Left hindlimb (tissue), 1 donor: ENCODE data around the gene ZSWIM4.

Source experiments
- DNase-seq: peaks from one replicate; pipeline ENCODE4 v3.0.0-alpha.2; 2018

ZSWIM4 gene

DNA sequence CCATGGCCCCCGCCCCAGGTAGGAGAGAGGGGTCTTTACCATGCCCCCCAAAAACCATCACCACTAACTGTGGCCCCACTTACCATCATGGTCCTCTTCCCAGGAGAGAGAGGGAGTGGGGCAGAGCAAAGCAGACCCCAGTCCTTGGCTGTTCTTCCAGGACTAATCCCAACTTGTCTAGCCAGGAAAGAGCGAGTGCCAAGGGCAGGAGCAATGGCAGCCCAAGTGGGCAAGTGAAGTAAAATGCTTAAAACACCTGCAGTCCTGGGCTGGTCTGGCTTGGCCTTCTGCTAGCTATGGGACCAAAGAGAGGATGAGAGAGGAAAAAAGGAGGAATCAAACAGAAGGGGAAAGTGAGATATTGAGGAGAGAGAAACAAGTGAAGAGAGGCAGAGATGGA is 17.9 kb downstream of the ZSWIM4 start:
- no peak for DNase-seq

DNA sequence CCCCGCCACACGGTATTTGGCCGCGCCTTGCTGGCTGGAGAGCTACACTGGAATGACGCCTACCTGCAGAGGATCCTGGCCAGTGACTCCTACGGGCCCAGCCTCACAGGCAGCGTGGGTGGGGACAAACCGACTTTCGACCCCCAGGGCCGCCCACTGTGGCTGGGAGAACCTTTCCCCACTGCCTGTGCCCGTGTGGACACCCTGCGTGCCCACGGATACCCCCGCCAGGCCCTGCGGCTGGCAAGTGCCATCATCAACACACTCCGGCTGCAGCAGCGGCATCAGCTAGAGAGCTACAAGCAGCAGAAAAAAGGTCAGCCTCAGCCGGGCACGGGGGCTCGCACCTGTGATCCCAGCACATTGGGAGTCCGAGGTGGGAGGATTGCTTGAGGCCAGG is 19.3 kb downstream of the ZSWIM4 start:
- DNase-seq = no peak

DNA sequence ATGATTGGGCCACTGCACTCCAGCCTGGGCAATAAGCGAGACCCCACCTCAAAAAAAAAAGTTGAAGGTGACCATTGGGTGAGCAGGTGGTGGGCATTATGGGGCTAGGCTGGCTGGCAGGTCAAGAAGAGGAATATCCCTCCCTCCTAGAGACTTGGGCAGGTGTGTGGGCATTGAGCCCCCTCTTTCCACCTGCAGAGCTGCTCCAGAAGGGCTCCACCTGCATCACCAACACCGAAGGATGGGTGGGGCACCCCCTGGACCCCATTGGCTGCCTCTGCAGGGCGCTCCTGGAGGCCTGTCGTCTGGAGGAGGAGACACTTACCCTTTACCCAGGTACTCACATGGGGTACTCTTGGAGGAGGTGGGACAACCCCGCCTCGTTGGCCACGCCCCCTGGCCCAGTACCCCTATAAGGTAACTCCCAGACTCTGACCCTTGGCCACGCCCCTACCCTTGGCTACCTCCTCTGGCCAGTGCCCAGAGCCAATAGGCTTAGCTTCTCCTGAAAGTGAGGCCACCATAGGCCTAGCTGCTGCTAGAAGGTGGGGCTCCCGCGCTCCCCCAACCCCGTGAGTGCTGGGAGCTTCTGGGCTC is 21.9 kb downstream of the ZSWIM4 start:
- DNase-seq = no peak

DNA sequence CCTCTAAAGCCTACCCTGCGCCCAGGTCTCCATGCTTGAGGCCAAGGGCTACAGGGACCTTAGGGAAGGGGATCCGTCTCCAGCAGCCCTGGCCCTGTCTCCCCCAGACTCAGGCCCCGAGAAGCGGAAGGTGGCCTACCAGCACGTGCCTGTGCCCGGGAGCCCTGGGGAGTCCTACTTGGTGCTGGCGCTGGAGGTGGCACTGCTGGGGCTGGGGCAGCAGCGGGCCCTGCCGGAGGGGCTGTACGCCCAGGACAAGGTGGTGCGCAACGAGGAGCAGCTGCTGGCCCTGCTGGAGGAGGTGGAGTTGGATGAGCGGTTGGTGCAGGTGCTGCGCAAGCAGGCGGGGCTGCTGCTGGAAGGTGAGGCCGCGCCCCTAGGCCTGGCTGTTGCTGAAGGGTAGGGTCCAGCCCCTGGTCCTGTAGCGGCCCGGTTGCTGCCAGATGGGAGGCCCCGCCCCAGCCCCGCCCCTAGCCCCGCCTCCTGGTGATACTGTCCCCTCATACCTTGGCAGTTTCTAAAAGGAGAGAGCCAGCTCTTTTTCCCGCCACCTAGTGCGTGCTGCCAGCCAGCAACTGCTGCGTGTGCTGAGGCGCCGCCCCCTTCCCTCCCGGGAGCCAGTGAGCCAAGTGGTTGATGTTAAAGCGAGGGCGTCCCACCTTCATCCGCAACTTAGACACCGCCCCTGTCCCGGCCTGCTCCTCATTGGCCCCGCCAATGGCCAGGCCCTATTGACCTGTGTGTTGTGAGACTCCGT is 22.6 kb downstream of the ZSWIM4 start:
- DNase-seq = no peak

DNA sequence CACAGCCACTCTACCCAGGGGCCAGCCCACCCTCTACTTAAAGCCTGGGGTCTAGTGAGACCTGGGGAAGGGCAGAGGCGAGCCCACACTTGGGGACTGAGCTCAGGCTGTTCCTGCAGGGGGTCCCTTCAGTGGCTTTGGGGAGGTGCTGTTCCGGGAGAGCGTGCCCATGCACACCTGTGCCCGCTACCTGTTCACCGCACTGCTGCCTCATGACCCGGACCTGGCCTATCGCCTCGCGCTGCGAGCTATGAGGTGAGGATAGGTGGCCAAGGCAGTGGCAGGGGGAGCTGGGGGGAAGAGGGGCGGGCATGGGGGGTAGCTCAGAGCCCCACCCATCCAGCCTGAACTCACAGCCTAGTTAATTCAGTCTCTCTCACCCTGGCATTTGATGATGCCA is 24.0 kb downstream of the ZSWIM4 start:
- DNase-seq = no peak

DNA sequence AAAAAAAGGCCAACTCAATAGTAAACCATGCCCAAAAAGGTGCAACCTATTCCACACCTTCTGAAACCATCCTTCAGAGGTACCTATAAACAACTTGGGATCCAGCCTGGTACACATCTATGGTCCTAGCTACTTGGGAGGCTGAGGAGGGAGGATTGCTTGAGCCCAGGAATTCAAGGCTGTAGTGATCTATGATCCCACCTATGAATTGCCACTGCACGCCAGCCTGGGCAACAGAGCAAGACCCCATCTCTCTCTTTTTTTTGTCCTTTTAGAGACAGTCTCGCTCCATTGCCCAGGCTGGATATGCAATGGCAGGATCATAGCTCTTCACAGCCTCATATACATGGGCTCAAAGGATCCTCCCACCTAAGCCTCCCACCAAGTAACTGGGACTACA is 26.0 kb downstream of the ZSWIM4 start:
- no peak for DNase-seq

DNA sequence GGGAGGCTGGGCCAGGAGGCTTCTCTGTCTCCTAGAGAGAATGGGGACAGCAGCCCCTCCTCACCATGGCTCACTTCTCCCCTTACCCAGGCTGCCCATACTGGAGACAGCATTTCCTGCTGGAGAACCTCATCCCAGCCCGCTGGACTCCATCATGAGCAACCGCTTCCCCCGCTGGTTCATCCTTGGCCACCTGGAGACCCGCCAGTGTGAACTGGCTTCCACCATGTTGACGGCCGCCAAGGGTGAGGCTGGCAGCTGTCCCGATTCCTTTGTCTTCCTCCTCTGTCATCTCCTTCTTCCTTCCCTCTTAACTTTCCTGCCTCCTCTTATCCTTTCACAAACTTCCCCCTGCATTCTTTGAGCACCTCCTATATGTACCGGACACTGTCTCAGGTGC is 28.0 kb downstream of the ZSWIM4 start:
- no peak for DNase-seq

DNA sequence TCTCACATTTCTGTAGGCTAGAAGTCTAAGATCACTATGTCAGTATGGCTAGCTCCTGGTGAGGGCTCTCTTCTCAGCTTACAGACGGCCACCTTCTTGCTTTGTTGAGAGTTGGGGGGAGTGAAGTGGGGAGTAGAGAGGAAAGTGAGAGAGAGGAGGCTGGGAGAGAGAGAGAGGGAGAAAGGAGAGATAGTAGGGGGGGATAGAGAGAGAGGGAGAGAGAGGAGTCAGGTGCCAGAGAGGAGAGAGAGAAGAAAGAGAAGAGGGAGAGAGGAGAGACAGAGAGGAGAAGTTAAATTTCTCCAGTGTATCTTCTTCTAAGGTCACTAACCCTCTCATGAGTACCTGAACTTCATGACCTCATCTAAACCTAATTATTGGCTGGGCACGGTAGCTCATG is 28.7 kb downstream of the ZSWIM4 start:
- DNase-seq = no peak

DNA sequence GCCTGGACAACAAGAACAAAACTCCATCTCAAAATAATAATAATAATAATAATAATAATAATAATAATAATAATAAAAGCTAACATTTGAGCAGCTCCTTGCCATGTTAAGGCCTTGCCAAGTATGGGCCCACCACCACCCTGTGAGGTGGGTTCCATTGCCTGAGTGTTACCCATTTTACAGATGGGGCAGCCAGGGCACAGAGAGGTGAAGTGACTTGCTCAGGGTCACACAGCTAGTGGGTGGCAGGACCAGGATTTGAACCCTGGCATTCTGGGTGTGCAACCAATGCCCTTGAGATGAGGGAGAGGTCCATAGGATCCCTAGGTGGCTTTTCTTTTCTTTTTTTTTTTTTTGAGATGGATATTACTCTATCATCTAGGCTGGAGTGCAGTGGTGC is 29.5 kb downstream of the ZSWIM4 start:
- no peak for DNase-seq

DNA sequence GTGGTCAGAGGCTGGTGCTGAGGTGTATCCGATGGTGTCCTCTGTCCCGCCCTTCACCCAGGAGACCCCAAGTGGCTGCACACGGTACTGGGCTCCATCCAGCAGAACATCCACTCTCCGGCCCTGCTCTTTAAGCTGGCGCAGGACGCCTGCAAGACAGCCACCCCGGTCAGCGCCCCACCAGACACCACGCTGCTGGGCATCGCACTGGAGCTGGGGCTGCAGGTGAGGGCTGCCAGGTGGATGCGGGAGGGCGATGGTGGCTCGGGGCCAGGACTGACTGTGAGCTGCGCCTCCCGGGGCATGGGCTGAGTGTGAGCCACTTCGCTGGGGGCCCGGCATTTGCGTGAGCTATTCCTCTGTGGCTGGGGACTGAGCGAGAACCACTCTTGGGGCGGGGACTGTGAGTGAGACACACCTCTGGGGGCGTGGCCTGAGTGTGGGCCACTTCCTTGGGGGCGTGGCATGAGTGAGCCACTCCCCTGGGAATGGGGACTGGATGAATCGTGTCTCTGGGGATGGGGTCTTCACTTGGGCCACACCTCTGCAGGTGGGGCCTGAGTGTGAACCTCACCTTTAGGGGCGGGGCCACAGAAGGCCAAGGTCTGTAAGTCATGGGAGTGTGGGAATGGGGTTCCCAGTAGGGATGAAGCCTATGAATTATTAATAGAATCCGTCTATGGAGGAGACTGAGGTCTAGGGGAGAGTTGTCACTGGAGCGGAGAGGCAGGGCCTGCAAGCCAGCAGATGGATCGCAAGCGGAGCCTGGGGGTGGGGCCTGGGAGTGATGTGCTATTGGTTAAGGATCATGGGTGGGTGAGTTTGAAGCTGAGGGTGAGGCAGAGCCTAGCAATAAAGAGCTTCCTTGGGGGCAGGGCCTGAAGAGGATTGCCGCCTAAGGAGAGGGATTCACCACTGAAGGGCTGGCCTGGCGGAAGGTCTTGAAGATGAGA is 30.5 kb downstream of the ZSWIM4 start:
- DNase-seq = peak; percentile 46

DNA sequence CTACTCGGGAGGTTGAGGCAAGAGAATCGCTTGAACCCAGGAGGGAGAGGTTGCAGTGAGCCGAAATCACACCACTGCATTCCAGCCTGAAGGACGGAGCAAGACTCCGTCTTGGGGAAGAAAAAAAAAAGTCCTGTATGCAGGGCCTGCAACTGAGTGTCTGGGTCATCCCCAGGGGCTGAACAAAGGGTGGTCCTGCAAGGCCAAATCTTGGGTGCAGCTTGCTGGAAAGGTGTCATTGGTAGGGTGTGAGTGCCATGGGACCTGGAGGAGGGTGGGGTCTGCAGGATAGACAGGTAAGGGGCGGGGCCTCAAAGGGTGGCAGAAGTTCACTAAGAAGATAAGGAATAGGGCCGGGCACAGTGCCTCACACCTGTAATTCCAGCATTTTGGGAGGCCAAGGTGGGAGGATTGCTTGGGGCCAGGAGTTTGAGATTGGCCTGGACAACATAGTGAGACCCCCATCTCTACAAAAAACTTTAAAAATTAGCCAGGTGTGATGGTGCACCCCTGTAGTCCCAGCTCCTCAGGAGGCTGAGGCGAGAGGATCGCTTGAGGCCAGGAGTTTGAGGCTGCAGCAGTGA is 31.5 kb downstream of the ZSWIM4 start:
- DNase-seq = no peak

DNA sequence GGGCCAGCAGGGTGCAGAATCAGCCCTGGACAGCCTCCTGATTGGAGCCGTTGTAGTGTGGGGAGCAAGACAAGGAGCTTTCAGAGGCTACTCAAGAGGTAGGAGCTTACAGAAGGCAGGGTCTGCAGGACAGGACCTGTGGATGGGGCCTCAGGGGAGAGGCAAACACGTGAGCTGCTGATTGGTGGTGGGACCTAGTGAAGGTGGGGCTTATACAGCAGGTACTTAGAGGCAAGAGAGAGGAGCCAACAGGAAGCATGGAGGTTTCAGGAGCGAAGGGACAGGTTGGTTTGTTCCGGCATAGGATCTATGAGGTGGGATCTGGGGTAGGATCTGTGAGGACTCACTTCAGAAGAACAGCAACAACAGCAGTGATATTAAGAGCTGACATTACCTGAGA is 32.4 kb downstream of the ZSWIM4 start:
- DNase-seq = no peak

DNA sequence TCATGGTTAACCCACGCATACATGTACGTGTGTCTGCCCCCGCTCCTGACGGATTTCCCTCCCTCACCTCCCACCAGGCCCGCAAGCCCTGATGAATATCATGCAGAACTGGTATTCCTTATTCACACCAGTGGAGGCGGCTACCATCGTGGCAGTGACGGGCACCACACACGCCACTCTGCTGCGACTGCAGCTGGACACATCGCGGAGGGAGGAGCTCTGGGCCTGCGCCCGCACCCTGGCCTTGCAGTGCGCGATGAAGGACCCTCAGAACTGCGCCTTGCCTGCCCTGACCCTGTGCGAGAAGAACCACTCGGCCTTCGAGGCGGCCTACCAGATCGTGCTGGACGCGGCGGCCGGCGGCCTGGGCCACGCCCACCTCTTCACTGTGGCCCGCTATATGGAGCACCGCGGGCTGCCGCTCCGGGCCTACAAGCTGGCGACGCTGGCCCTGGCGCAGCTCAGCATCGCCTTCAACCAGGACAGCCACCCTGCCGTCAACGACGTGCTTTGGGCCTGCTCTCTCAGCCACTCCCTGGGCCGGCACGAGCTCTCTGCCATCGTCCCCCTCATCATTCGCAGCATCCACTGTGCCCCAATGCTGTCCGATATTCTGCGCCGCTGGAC is 35.0 kb downstream of the ZSWIM4 start:
- DNase-seq = no peak

DNA sequence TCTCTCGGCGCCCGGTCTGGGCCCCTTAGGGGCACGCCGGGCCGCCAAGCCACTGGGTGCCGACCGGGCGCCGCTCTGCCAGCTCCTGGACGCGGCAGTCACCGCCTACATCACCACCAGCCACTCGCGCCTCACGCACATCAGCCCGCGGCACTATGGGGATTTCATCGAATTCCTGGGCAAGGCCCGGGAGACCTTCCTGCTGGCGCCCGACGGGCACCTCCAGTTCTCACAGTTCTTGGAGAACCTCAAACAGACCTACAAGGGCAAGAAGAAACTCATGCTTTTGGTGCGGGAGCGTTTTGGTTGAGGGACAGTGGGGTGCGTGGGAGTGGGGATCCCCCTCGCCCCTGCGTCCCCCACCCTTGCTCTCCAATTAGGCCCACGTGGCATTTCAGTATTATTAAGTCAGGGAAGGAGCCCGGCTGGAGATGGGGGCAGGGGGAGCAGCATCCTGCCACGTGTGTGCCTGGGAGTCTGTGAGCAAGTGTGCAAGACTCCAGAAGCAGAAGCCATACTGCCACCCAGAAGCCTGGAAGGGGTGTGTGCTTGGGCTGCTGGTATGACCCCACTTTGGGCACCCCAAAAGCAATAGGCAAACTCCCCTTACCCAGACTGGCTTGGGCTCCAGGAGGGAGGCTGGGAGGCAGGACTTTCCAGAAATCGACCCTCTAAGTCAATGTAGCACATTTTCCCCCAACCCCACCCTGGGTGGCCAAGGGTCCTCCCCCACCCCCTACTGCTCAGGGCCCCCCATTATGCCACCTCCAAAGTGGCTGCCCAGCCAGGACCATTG is 35.7 kb downstream of the ZSWIM4 start:
- no peak for DNase-seq

DNA sequence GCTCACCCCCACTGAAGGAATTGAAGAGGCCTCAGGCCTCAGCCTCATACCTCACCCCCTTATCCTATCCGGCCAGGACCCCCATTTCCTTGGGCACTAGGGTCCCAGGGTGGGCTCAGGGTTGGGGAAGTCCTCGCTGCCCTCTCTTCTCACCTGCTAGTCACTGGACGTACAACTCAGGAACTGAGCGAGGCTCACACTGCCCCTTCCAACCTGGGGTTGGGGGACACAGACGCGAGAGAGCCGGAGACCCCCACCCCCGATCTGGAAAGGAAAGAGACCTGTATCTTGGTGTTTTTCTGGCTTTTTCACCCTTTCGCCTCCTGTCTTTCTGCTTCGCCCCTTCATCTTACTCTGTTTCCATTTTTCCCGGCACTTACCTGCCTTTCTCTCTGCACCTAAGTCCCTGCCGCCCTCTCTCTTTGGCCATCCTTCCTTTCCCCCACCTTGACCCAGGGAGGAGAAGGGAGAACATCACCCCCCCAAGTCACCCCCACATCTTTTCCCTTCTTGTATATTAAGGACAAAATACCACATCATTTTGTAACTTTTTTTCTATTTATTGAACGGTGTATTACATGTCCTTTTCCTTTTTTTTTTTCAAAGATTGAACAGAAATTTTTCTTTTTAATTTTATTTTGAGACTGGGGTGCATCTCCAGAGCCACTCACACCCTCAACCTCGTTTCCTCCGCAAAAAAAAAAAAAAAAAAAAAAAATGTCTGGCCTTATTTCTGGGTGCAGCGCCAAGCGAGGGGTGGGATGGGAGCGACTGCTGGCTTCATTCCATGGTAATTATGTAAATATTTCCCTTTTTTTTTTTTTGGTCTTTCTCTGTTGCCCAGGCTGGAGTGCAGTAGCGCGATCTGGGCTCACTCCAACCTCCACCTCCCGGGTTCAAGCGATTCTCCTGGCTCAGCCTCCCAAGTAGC is 36.6 kb downstream of the ZSWIM4 start:
- DNase-seq = no peak

DNA sequence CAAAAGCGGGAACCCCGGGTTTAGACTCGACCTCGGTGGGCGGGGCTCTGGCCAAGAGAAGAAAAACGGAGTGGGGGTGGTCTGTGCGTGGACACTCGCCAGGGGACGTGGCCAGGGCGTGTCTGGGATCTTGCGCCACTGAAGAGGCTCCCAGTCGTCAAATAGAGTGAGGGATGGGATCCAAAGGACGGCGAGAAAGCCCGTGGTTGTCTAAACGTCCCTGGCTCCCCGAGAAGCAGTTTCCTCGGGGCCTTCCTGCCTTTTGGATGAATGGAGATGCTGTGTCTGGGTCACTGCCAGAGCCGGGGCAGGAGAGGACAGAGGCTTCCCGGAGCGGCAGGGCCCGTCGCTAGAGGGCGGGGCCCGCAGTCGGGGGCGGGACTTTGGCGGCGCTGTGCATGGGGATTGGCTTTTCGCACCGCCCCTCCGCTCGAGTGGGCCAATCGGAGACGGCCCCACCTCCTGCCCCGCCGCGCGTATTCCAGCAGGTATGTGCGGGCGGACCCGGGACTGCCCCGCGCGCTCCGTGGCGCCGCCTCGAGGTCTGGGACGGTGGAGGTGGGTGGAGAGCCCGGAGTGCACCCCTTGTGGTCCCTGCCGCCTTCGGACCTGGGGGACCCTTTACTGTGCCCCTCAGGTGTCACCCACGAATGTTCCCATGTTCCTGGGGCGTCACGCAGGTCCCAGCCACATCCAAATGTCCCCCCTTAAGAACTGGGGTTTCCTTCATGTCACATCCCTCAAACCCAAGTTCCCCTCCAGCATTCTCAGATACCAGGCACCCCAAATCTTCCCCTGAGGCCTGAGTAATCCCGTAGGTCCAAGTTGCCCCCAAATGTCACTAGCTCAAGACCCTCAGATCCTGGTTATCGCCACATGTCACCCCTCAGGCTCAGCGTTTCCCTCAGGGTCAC is 38.3 kb downstream of the ZSWIM4 start:
- DNase-seq = peak; percentile 92

DNA sequence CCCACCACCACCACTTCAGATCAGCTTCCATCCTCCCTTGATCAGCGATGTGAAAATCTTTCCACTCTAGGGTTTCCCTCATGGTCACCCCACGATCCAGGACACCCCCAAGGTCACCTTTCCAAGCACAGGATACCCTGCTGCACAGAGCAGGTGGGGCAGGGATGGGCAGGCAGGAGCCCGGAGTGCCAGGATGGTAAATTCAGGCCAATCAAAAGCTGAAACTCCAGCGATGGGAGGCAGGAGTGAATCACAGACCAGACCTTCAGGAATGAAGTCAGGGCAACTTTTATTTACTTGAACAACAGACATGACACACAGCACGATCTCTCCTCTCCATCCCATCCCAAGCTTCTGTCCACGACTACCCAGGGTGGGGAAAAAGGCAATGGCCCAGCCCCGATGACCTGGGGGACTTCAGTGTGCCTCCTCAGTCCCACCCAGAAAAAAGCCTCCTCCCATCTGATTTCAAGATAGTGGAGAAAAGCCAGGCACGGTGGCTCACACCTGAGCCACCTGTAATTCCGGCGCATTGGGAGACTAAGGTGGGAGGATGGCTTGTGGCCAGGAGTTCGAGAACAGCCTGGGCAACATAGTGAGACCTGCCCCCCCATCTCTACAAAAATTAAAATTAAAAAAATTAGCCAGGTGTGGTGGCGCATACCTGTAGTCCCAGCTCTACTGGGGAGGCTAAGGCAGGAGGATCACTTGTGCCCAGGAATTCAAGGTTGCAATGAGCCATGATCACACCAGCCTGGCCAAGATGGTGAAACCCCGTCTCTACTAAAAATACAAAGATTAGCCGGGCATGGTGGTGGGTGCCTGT is 39.2 kb downstream of the ZSWIM4 start:
- DNase-seq = no peak

DNA sequence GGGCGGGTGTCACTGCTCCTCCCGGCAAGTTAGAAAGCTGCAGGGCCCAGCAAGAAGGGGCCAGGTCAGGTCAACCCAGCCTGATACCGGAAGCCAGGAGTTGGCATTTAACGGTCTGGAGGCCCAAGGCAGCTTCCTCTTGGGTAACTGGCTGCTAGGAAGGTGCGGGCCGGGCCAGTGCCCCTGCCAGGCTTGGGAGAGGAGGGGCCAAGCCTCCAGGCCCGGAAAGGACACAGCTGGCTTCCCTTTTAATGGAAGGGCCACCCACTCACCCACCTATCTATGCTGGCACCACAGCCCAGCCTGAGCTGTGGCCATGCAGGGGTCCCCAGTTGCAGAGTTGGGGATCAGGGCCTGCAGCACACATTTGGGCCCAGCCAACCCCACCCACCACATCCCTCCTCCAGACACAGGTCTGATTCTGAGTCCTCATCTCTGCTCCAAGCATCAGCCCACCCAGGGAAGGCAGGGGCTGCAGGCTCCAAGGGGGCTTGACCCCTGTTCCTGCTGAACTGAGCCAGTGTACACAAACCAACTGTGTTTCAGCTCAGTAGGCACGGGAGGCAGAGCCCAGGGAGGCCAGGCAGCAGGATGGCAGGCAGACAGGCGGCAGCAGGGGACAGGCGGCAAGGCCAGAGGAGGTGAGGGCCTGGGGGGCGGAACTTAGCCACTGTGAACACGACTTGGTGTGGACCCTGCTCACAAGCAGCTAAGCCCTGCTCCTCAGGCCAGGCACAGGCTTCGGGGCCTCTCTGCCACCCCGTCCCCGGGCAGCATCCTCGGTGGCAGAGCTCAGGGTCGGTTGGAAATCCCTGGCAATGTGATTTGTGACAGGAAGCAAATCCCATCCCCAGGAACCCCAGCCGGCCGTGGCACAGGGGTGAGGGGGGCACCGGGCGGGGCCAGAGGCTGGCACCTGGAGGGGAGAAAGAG is 40.8 kb downstream of the ZSWIM4 start:
- peak; percentile 52 for DNase-seq
